Liver (tissue), 3 donors: ENCODE data around the gene SCAMP4.

Source experiments
- ATF3 ChIP-seq: IDR thresholded peaks from 2 replicates; pipeline ENCODE4 v1.6.1; 2016; ENCODE audit warnings: antibody characterized with exemption
- EGR1 ChIP-seq, 2 donors: IDR thresholded peaks; 2 replicates each; pipeline ENCODE4 v1.6.1; 2016 to 2018; ENCODE audit warnings: antibody characterized with exemption in 2 of 2, low read depth in 2 of 2
- FOXA1 ChIP-seq: IDR thresholded peaks from 2 replicates; pipeline ENCODE4 v1.6.1; 2016; ENCODE audit warnings: antibody characterized with exemption
- GABPA ChIP-seq, 2 donors: IDR thresholded peaks in 1 of 2; conservative IDR thresholded peaks in 1 of 2; 2 replicates each; pipeline ENCODE4 v1.6.1; 2016; ENCODE audit warnings: antibody characterized with exemption in 2 of 2, mild to moderate bottlenecking in 1 of 2, moderate library complexity in 1 of 2
- HNF4A ChIP-seq, 2 donors: conservative IDR thresholded peaks; 2 replicates each; pipeline ENCODE4 v1.6.1; 2016; ENCODE audit warnings: antibody characterized with exemption in 2 of 2, mild to moderate bottlenecking in 2 of 2
- JUND ChIP-seq, 2 donors: IDR thresholded peaks; 2 replicates each; pipeline ENCODE4 v1.6.1; 2016; ENCODE audit warnings: antibody characterized with exemption in 2 of 2
- RAD21 ChIP-seq, 2 donors: IDR thresholded peaks; 2 replicates each; pipeline ENCODE4 v1.6.1; 2016; ENCODE audit warnings: antibody characterized with exemption in 2 of 2, mild to moderate bottlenecking in 2 of 2
- SP1 ChIP-seq: IDR thresholded peaks from 2 replicates; pipeline ENCODE4 v1.6.1; 2018; ENCODE audit warnings: antibody characterized with exemption, mild to moderate bottlenecking
- YY1 ChIP-seq: IDR thresholded peaks from 2 replicates; pipeline ENCODE4 v1.6.1; 2016; ENCODE audit warnings: antibody characterized with exemption, mild to moderate bottlenecking
- TF ChIP-seq, protein P1 (sequence below): fragments of 150-350 bp; IDR thresholded peaks from 2 replicates; pipeline ENCODE4 v1.5.1; 2017; ENCODE audit warnings: improper control_type of control experiment, low read depth, low read length; ENCODE audit not compliant: missing input control
- TF ChIP-seq, protein P2 (sequence below): IDR thresholded peaks from 2 replicates; pipeline ENCODE4 v1.6.1; 2016; ENCODE audit warnings: antibody characterized with exemption
- donor health status: healthy.
- donor health status: healthy.

DNA sequence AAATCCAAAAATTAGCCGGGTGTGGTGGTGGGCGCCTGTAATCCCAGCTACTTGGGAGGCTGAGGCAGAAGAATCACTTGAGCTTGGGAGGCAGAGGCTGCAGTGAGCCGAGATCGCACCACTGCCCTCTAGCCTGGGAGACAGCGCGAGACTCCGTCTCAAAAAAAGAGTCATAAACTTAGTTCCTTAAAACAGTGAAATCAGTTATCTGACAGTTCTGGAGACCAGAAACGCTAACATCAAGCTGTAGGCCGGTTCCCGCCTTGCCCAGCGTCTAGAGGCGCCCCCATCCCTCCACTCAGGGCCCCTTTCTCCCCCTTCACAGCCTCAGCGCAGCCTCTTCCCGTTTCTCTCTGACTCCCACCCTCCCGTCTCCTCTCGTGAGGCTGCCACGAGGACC lies 11.9 kb downstream of the SCAMP4 start:
- TF ChIP-seq, protein P1, sequence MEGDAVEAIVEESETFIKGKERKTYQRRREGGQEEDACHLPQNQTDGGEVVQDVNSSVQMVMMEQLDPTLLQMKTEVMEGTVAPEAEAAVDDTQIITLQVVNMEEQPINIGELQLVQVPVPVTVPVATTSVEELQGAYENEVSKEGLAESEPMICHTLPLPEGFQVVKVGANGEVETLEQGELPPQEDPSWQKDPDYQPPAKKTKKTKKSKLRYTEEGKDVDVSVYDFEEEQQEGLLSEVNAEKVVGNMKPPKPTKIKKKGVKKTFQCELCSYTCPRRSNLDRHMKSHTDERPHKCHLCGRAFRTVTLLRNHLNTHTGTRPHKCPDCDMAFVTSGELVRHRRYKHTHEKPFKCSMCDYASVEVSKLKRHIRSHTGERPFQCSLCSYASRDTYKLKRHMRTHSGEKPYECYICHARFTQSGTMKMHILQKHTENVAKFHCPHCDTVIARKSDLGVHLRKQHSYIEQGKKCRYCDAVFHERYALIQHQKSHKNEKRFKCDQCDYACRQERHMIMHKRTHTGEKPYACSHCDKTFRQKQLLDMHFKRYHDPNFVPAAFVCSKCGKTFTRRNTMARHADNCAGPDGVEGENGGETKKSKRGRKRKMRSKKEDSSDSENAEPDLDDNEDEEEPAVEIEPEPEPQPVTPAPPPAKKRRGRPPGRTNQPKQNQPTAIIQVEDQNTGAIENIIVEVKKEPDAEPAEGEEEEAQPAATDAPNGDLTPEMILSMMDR: no peak
- no peak for TF ChIP-seq RAD21 (IDR thresholded peaks at IDR 0.05)
- no peak for TF ChIP-seq HNF4A (conservative IDR thresholded peaks at IDR 0.05)
- TF ChIP-seq EGR1 (IDR thresholded peaks at IDR 0.05; ENCODE audit: low read depth in 2 of 2): no peak
- TF ChIP-seq JUND (IDR thresholded peaks at IDR 0.05): no peak
- TF ChIP-seq ATF3: no peak
- TF ChIP-seq, protein P2, sequence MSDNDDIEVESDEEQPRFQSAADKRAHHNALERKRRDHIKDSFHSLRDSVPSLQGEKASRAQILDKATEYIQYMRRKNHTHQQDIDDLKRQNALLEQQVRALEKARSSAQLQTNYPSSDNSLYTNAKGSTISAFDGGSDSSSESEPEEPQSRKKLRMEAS: no peak
- no peak for TF ChIP-seq SP1
- no peak for TF ChIP-seq GABPA (IDR thresholded peaks at IDR 0.05 in 1 of 2, conservative IDR thresholded peaks at IDR 0.05 in 1 of 2)
- no peak for TF ChIP-seq FOXA1
- TF ChIP-seq YY1: no peak
